Activated CD8-positive, alpha-beta memory T cell treated with anti-CD3 and anti-CD28 coated beads for 24 hours (primary cell): Measurements from ENCODE around the gene TNPO2.

Source experiments
- DNase-seq: peaks from one replicate; pipeline ENCODE4 v3.0.0-alpha.2; 2020

The TNPO2 gene

GRCh38 chr19:12723641-12724426, at the start of gene TNPO2:
TSS of gene TNPO2 (minus strand) at chr19:12723932. CDS start at chr19:12720977, 2,955 bp downstream.
- peak; percentile 89 for DNase-seq

- no peak for DNase-seq
Measured at GRCh38 chr19:12772323-12772722, 48.6 kb upstream of the TNPO2 start.

GRCh38 chr19:12770922-12771321, 47.2 kb upstream of the TNPO2 start:
- DNase-seq, result no peak

- DNase-seq, result peak; percentile 66
Measured at GRCh38 chr19:12769689-12770088, 46.0 kb upstream of the TNPO2 start.

GRCh38 chr19:12767666-12768065, 43.9 kb upstream of the TNPO2 start:
- no peak for DNase-seq

GRCh38 chr19:12767150-12767549, 43.4 kb upstream of the TNPO2 start:
- no peak for DNase-seq

- peak; percentile 96 for DNase-seq
Measured at GRCh38 chr19:12766051-12766521, 42.4 kb upstream of the TNPO2 start.

GRCh38 chr19:12764698-12765097, 41.0 kb upstream of the TNPO2 start:
- no peak for DNase-seq

- DNase-seq, result no peak
Measured at GRCh38 chr19:12763100-12763499, 39.4 kb upstream of the TNPO2 start.

GRCh38 chr19:12759686-12760085, 36.0 kb upstream of the TNPO2 start:
- DNase-seq, result no peak

- DNase-seq, result peak; percentile 85
Measured at GRCh38 chr19:12757544-12758274, 34.0 kb upstream of the TNPO2 start.

- no peak for DNase-seq
Measured at GRCh38 chr19:12756150-12756883, 32.6 kb upstream of the TNPO2 start.

- no peak for DNase-seq
Measured at GRCh38 chr19:12754465-12755196, 30.9 kb upstream of the TNPO2 start.

- DNase-seq, result no peak
Measured at GRCh38 chr19:12752056-12752781, 28.5 kb upstream of the TNPO2 start.

- no peak for DNase-seq
Measured at GRCh38 chr19:12751635-12752034, 27.9 kb upstream of the TNPO2 start, which contains the start of gene BEST2. TSS of gene BEST2 (plus strand) at chr19:12751791. CDS start at chr19:12752593, 802 bp downstream.

GRCh38 chr19:12750851-12751250, 27.1 kb upstream of the TNPO2 start:
- no peak for DNase-seq

GRCh38 chr19:12749938-12750521, 26.3 kb upstream of the TNPO2 start:
- DNase-seq, result no peak

GRCh38 chr19:12748489-12748888, 24.8 kb upstream of the TNPO2 start:
- DNase-seq, result no peak

- no peak for DNase-seq
Measured at GRCh38 chr19:12745166-12745897, 21.6 kb upstream of the TNPO2 start.

GRCh38 chr19:12737835-12738351, 14.2 kb upstream of the TNPO2 start:
- DNase-seq, result no peak
